GM23248 (cell line): ENCODE results near the gene GCSAM. TPM values are rescaled to one million over a fixed set of nuclear protein-coding genes. Genes with fewer than 3 reads are reported as not detected.

Experiments
- DNase-seq: peaks from one replicate; pipeline ENCODE4 v3.0.0-alpha.2; 2015
- H2AFZ ChIP-seq: fragments of 200-600 bp; sonication (generic); 2 replicates; pipeline ENCODE4 v1.6.1; 2016; ENCODE audit warnings: antibody characterized with exemption
- H3F3A ChIP-seq: fragments of 200-600 bp; sonication (generic); 2 replicates; pipeline ENCODE4 v1.6.1; 2016; ENCODE audit warnings: mild to moderate bottlenecking, antibody characterized with exemption, mixed run types; ENCODE audit not compliant: insufficient read depth
- H3K27ac ChIP-seq: fragments of 200-600 bp; sonication (generic); 2 replicates; pipeline ENCODE4 v1.5.1; 2016; ENCODE audit warnings: mild to moderate bottlenecking
- H3K27me3 ChIP-seq: fragments of 200-600 bp; sonication (generic); replicated peaks from 2 replicates; pipeline ENCODE4 v1.6.1; 2016; ENCODE audit warnings: mild to moderate bottlenecking; ENCODE audit not compliant: insufficient read depth
- H3K36me3 ChIP-seq: fragments of 200-600 bp; sonication (generic); 2 replicates; pipeline ENCODE4 v1.6.1; 2016; ENCODE audit warnings: low read depth, mild to moderate bottlenecking
- H3K4me1 ChIP-seq: fragments of 200-600 bp; sonication (generic); 2 replicates; pipeline ENCODE4 v1.6.1; 2016; ENCODE audit warnings: mild to moderate bottlenecking; ENCODE audit not compliant: insufficient read depth
- H3K4me2 ChIP-seq: fragments of 200-600 bp; sonication (generic); one replicate; pipeline ENCODE4 v1.6.1; 2016; ENCODE audit warnings: mild to moderate bottlenecking; ENCODE audit not compliant: unreplicated experiment
- H3K4me3 ChIP-seq: fragments of 200-600 bp; sonication (generic); 2 replicates; pipeline ENCODE4 v1.5.1; 2016; ENCODE audit warnings: mild to moderate bottlenecking
- H3K79me2 ChIP-seq: fragments of 200-600 bp; sonication (generic); 2 replicates; pipeline ENCODE4 v1.6.1; 2016; ENCODE audit warnings: mild to moderate bottlenecking; ENCODE audit not compliant: insufficient read depth
- H3K9ac ChIP-seq: fragments of 200-600 bp; sonication (generic); 2 replicates; pipeline ENCODE4 v1.6.1; 2016; ENCODE audit warnings: mild to moderate bottlenecking
- H3K9me2 ChIP-seq: fragments of 200-600 bp; sonication (generic); 2 replicates; pipeline ENCODE4 v1.6.1; 2016; ENCODE audit warnings: mixed run types, mild to moderate bottlenecking, moderate library complexity; ENCODE audit not compliant: insufficient read depth
- H3K9me3 ChIP-seq: fragments of 200-600 bp; sonication (generic); one replicate; pipeline ENCODE4 v1.6.1; 2017; ENCODE audit warnings: low read depth
- H4K20me1 ChIP-seq: fragments of 200-600 bp; sonication (generic); 2 replicates; pipeline ENCODE4 v1.6.0; 2016; ENCODE audit not compliant: insufficient read depth
- EZH2 ChIP-seq: fragments of 200-600 bp; sonication (generic); IDR thresholded peaks from 2 replicates; pipeline ENCODE4 v1.6.1; 2018; ENCODE audit warnings: antibody characterized with exemption, mild to moderate bottlenecking; ENCODE audit not compliant: insufficient read depth, poor library complexity, severe bottlenecking
- EZH2phosphoT487 ChIP-seq: fragments of 200-600 bp; sonication (generic); IDR thresholded peaks from 2 replicates; pipeline ENCODE4 v1.6.1; 2018; ENCODE audit warnings: antibody characterized with exemption, moderate library complexity, mild to moderate bottlenecking, low read depth; ENCODE audit not compliant: insufficient read depth
- WGBS, 2 experiments: methylation state at CpG; one replicate each; pipeline ENCODE4 v1.1.6; 2015 to 2017; ENCODE audit warnings: low lambda C conversion rate in 2 of 2, low coverage in 1 of 2; ENCODE audit errors: missing lambda C conversion rate in 2 of 2; 5-methylcytosine and 5-hydroxymethylcytosine counted together
- in situ Hi-C: fragments of 300-500 bp; cut with MboI; formaldehyde crosslinking; loops from 2 replicates; pipeline ENCODE4 v1.15.0; 2020
- polyA plus RNA-seq: library from polyadenylated mRNA; unstranded; fragments of >200 nt; fragmentation: Nextera tagmentation; extraction: Ambion mirVana; gene quantifications from 2 replicates; pipeline ENCODE4 v1.2.1, GENCODE V29; 2016
- total RNA-seq: library from RNA; depleted of rRNA; stranded (reverse); fragments of >200 nt; shearing (Covaris generic); gene quantifications from 2 replicates; pipeline ENCODE4 v1.2.3, GENCODE V29; 2014; rRNA removed

Gene GCSAM
- total RNA-seq = not detected in 2 replicates
- polyA plus RNA-seq = 0.19 and 0.20 TPM in 2 replicates

GRCh38 chr3:112132975-112133448 lies at the start of gene GCSAM:
Gene GCSAM (minus strand): TSS chr3:112133248. CDS start chr3:112133120, 128 bp downstream.
- no peak within 1 kb of the TSS for H3K4me2 ChIP-seq
- H3K4me3 ChIP-seq = no peak within 1 kb of the TSS
- no peaks in the 10 kb centered on the region for H3F3A ChIP-seq
- H3K9ac ChIP-seq = no peak within 1 kb of the TSS
- no peaks in the 10 kb centered on the region for H4K20me1 ChIP-seq
- no peaks in the 10 kb centered on the region for H3K9me2 ChIP-seq
- no peaks in the 10 kb centered on the region for H3K36me3 ChIP-seq
- H3K27me3 ChIP-seq = no peaks in the 10 kb centered on the region
- TF ChIP-seq EZH2 (no peak), EZH2phosphoT487 (no peak)
- no peak within 1 kb of the TSS for H3K27ac ChIP-seq
- in situ Hi-C loops = loop anchor here (25.0 kb wide), 1 partner anchor 379 kb away; no protein-coding TSS in a partner anchor
- WGBS, 2 experiments = 79 to 84% methylated on average over 5 of the region's 5 CpGs
- H3K4me1 ChIP-seq = peaks cover 8% of the 10 kb centered on the region; the same call in 1 of the 2 replicates
- no peaks in the 10 kb centered on the region for H3K9me3 ChIP-seq
- H3K79me2 ChIP-seq = no peaks in the 10 kb centered on the region
- H2AFZ ChIP-seq = no peak within 1 kb of the TSS
- no peak for DNase-seq

- H4K20me1 ChIP-seq = no peaks in the 10 kb centered on the region
- H3K27ac ChIP-seq = no peak overlapping the region
- no peaks in the 10 kb centered on the region for H3K79me2 ChIP-seq
- no peak overlapping the region for H3K4me3 ChIP-seq
- no peak overlapping the region for H3K9ac ChIP-seq
- 16 to 34% methylated on average over 4 to 6 of the region's 6 CpGs for WGBS, 2 experiments
- H3K4me1 ChIP-seq = no peaks in the 10 kb centered on the region
- H3K9me2 ChIP-seq = no peaks in the 10 kb centered on the region
- H3F3A ChIP-seq = no peaks in the 10 kb centered on the region
- in situ Hi-C loops = no loop called here
- H3K36me3 ChIP-seq = no peaks in the 10 kb centered on the region
- no peaks in the 10 kb centered on the region for H3K27me3 ChIP-seq
- H2AFZ ChIP-seq = no peak overlapping the region
- H3K4me2 ChIP-seq = no peak overlapping the region
- DNase-seq = no peak
- no peaks in the 10 kb centered on the region for H3K9me3 ChIP-seq
- no peak for TF ChIP-seq EZH2phosphoT487
- no peak for TF ChIP-seq EZH2
These were observed 42.6 kb upstream of the GCSAM start for GRCh38 chr3:112175646-112176045.

- Histone ChIP-seq H3K4me2 (no peak overlapping the region), H3K9me3 (no peaks in the 10 kb centered on the region), H3K79me2 (no peaks in the 10 kb centered on the region), H3K9me2 (no peaks in the 10 kb centered on the region), H3F3A (no peaks in the 10 kb centered on the region), H3K4me1 (no peaks in the 10 kb centered on the region), H3K27ac (no peak overlapping the region), H2AFZ (no peak overlapping the region), H3K27me3 (no peaks in the 10 kb centered on the region), H3K4me3 (no peak overlapping the region), H4K20me1 (no peaks in the 10 kb centered on the region), H3K9ac (no peak overlapping the region), H3K36me3 (no peaks in the 10 kb centered on the region)
- 55 to 65% methylated on average over 5 of the region's 5 CpGs for WGBS, 2 experiments
- no peak for DNase-seq
- no peak for TF ChIP-seq EZH2phosphoT487
- no peak for TF ChIP-seq EZH2
- in situ Hi-C loops = no loop called here
These were observed 42.0 kb upstream of the GCSAM start for GRCh38 chr3:112175037-112175436.

- Histone ChIP-seq H3K9ac (no peak overlapping the region), H3K36me3 (no peaks in the 10 kb centered on the region), H3K9me3 (no peaks in the 10 kb centered on the region), H2AFZ (no peak overlapping the region), H3F3A (no peaks in the 10 kb centered on the region), H3K4me1 (no peaks in the 10 kb centered on the region), H4K20me1 (no peaks in the 10 kb centered on the region), H3K4me3 (no peak overlapping the region), H3K27me3 (no peaks in the 10 kb centered on the region), H3K4me2 (no peak overlapping the region), H3K79me2 (no peaks in the 10 kb centered on the region), H3K27ac (no peak overlapping the region), H3K9me2 (no peaks in the 10 kb centered on the region)
- DNase-seq = no peak
- in situ Hi-C loops = no loop called here
- 56 to 59% methylated on average over 3 of the region's 3 CpGs for WGBS, 2 experiments
- no peak for TF ChIP-seq EZH2phosphoT487
- TF ChIP-seq EZH2 = no peak
These were observed 38.1 kb upstream of the GCSAM start for GRCh38 chr3:112171144-112171543.

- no peaks in the 10 kb centered on the region for H4K20me1 ChIP-seq
- no peak overlapping the region for H3K27ac ChIP-seq
- no peaks in the 10 kb centered on the region for H3K4me1 ChIP-seq
- no peaks in the 10 kb centered on the region for H3K79me2 ChIP-seq
- TF ChIP-seq EZH2phosphoT487 = no peak
- TF ChIP-seq EZH2 = no peak
- no peak overlapping the region for H2AFZ ChIP-seq
- H3F3A ChIP-seq = no peaks in the 10 kb centered on the region
- H3K9me2 ChIP-seq = no peaks in the 10 kb centered on the region
- no peak overlapping the region for H3K4me2 ChIP-seq
- H3K4me3 ChIP-seq = no peak overlapping the region
- H3K9ac ChIP-seq = no peak overlapping the region
- no peaks in the 10 kb centered on the region for H3K27me3 ChIP-seq
- H3K9me3 ChIP-seq = no peaks in the 10 kb centered on the region
- WGBS, 2 experiments = 62 to 66% methylated on average over 2 of the region's 2 CpGs
- no peaks in the 10 kb centered on the region for H3K36me3 ChIP-seq
- no peak for DNase-seq
- in situ Hi-C loops = no loop called here
These were observed 37.0 kb upstream of the GCSAM start for GRCh38 chr3:112170046-112170445.
